H1 (cell line): ENCODE measurements around the gene ACSL4.

Experiments used
- BCL11A ChIP-seq, 2 experiments: IDR thresholded peaks; one replicate each; pipeline ENCODE4 v1.6.1; 2011; ENCODE audit warnings: low read depth in 2 of 2, low read length in 2 of 2, mild to moderate bottlenecking in 2 of 2
- YY1 ChIP-seq: IDR thresholded peaks from 2 replicates; pipeline ENCODE4 v1.6.1; 2011; ENCODE audit warnings: low read depth, mild to moderate bottlenecking, low read length
- ZNF274 ChIP-seq: IDR thresholded peaks from 2 replicates; pipeline ENCODE4 v1.7.0; 2012; ENCODE audit warnings: low read length, borderline replicate concordance; ENCODE audit errors: extremely low read depth

DNA sequence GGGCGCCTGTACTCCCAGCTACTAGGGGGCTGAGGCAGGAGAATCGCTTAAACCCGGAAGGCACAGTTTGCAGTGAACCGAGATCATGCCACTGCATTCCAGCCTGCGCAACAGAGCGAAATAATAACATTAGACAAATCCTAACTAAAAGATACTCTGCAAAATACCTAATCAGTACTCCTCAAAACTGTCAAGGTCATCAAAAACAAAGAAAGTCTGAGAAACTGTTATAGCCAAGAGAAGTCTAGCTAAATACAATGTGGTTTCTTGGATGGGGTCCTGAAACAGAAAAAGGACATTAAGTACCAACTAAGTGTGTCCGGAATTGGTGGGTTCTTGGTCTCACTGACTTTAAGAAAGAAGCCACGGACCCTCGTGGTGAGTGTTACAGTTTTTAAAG is 14.6 kb upstream of the ACSL4 start:
- TF ChIP-seq ZNF274: no peak
- TF ChIP-seq YY1: no peak
- no peak for TF ChIP-seq BCL11A (IDR thresholded peaks at IDR 0.05; ENCODE audit: low read depth in 2 of 2, low read length in 2 of 2)
